DND-41 (cell line): ENCODE measurements around the gene TMEM86B.

Experiments
- ATAC-seq: fragments of 200-7000 bp; cut with Tn5 transposase; 3 replicates; pipeline ENCODE4 v1.9.1; 2021; ENCODE audit warnings: low read depth; ENCODE audit not compliant: insufficient read depth
- DNase-seq: peaks from one replicate; pipeline ENCODE4 v3.0.0-alpha.2; 2020
- H2AFZ ChIP-seq: 2 replicates; pipeline ENCODE4 v1.6.0; 2012; ENCODE audit warnings: low read depth, low read length
- H3K27ac ChIP-seq: 2 replicates; pipeline ENCODE4 v1.5.1; 2012; ENCODE audit warnings: low read length, inconsistent platforms
- H3K27me3 ChIP-seq: fragments of 200-600 bp; sonication (generic); 2 replicates; pipeline ENCODE4 v1.6.0; 2012; ENCODE audit warnings: low read length, mild to moderate bottlenecking, inconsistent platforms; ENCODE audit not compliant: insufficient read depth, poor library complexity
- H3K36me3 ChIP-seq: 2 replicates; pipeline ENCODE4 v1.5.1; 2012; ENCODE audit warnings: low read length, inconsistent platforms; ENCODE audit not compliant: insufficient read depth
- H3K4me1 ChIP-seq: 2 replicates; pipeline ENCODE4 v1.5.1; 2012; ENCODE audit warnings: mild to moderate bottlenecking, low read length; ENCODE audit not compliant: insufficient read depth
- H3K4me2 ChIP-seq: 2 replicates; pipeline ENCODE4 v1.6.0; 2012; ENCODE audit warnings: mild to moderate bottlenecking, moderate library complexity, low read length, inconsistent platforms; ENCODE audit not compliant: insufficient read depth
- H3K4me3 ChIP-seq, 2 experiments: fragments of 200-600 bp in 1 of 2; shearing (Covaris generic) in 1 of 2; 2 replicates each; pipeline ENCODE4 v1.5.1; 2012 to 2016; ENCODE audit warnings: inconsistent platforms in 2 of 2, low read length in 2 of 2, mild to moderate bottlenecking in 2 of 2, low read depth in 1 of 2, moderate library complexity in 1 of 2
- H3K79me2 ChIP-seq: 2 replicates; pipeline ENCODE4 v1.6.0; 2012; ENCODE audit warnings: low read length, inconsistent platforms; ENCODE audit not compliant: insufficient read depth
- H3K9ac ChIP-seq: 2 replicates; pipeline ENCODE4 v1.6.0; 2012; ENCODE audit warnings: low read depth, mild to moderate bottlenecking, inconsistent platforms, low read length, moderate library complexity
- H3K9me3 ChIP-seq: 2 replicates; pipeline ENCODE4 v1.5.1; 2012; ENCODE audit warnings: low read length, moderate library complexity, mild to moderate bottlenecking, inconsistent platforms; ENCODE audit not compliant: insufficient read depth, severe bottlenecking
- H4K20me1 ChIP-seq: 2 replicates; pipeline ENCODE4 v1.6.0; 2012; ENCODE audit warnings: low read length; ENCODE audit not compliant: insufficient read depth
- CTCF ChIP-seq: IDR thresholded peaks from 2 replicates; pipeline ENCODE4 v1.5.1; 2012; ENCODE audit warnings: borderline replicate concordance, low read length, moderate library complexity, mild to moderate bottlenecking; ENCODE audit not compliant: poor library complexity, severe bottlenecking; ENCODE audit errors: extremely low read depth
- EZH2 ChIP-seq: IDR thresholded peaks from 3 replicates; pipeline ENCODE4 v1.6.1; 2012; ENCODE audit warnings: borderline replicate concordance, low read depth, mild to moderate bottlenecking, moderate library complexity, low read length, inconsistent platforms; ENCODE audit not compliant: severe bottlenecking

The TMEM86B gene

GRCh38 chr19:55216461-55217198 lies 11.9 kb downstream of the TMEM86B start:
- no peak for TF ChIP-seq CTCF
- no peak for TF ChIP-seq EZH2
- H3K27ac ChIP-seq, result no peak overlapping the region
- ATAC-seq, result peak; percentile 85
- peak overlapping the region; percentile 16; the same call in 1 of the 2 replicates for H3K4me2 ChIP-seq
- H3K4me3 ChIP-seq, result no peak overlapping the region
- peaks cover 5% of the 10 kb centered on the region for H3K9me3 ChIP-seq
- H3K36me3 ChIP-seq, result no peaks in the 10 kb centered on the region
- no peak overlapping the region for H3K9ac ChIP-seq
- peak; percentile 73 for DNase-seq
- no peaks in the 10 kb centered on the region for H3K27me3 ChIP-seq
- no peaks in the 10 kb centered on the region for H3K4me1 ChIP-seq
- H2AFZ ChIP-seq, result no peak overlapping the region
- H3K79me2 ChIP-seq, result no peaks in the 10 kb centered on the region
- H4K20me1 ChIP-seq, result 0 out of 2 replicates have a peak, but pooled peaks cover 8% of the 10 kb centered on the region

- no peaks in the 10 kb centered on the region for H3K4me1 ChIP-seq
- H3K27ac ChIP-seq, result no peak overlapping the region
- DNase-seq (no peak), ATAC-seq (no peak)
- no peaks in the 10 kb centered on the region for H3K79me2 ChIP-seq
- no peaks in the 10 kb centered on the region for H3K36me3 ChIP-seq
- no peak overlapping the region for H3K4me3 ChIP-seq
- TF ChIP-seq EZH2 (no peak), CTCF (no peak)
- no peak overlapping the region for H3K9ac ChIP-seq
- no peak overlapping the region for H2AFZ ChIP-seq
- H3K27me3 ChIP-seq, result no peaks in the 10 kb centered on the region
- no peaks in the 10 kb centered on the region for H4K20me1 ChIP-seq
- no peak overlapping the region for H3K4me2 ChIP-seq
- peaks cover 5% of the 10 kb centered on the region for H3K9me3 ChIP-seq
Measured at GRCh38 chr19:55213547-55213946, 15.0 kb downstream of the TMEM86B start.

GRCh38 chr19:55212447-55212846 lies 16.1 kb downstream of the TMEM86B start:
- no peak overlapping the region for H3K9ac ChIP-seq
- no peak overlapping the region for H3K4me3 ChIP-seq
- DNase-seq, result peak; percentile 46
- H3K27me3 ChIP-seq, result no peaks in the 10 kb centered on the region
- no peak overlapping the region for H3K27ac ChIP-seq
- ATAC-seq, result no peak
- H3K9me3 ChIP-seq, result peaks cover 5% of the 10 kb centered on the region
- no peak overlapping the region for H3K4me2 ChIP-seq
- H3K79me2 ChIP-seq, result no peaks in the 10 kb centered on the region
- H2AFZ ChIP-seq, result no peak overlapping the region
- H3K4me1 ChIP-seq, result no peaks in the 10 kb centered on the region
- no peaks in the 10 kb centered on the region for H3K36me3 ChIP-seq
- H4K20me1 ChIP-seq, result no peaks in the 10 kb centered on the region
- TF ChIP-seq EZH2, result no peak
- peak; percentile 55 for TF ChIP-seq CTCF
